GM19395 (cell line): ENCODE measurements around the gene TLNRD1.
A peak's percentile ranks its signal among the peaks of the same experiment; 100 is the strongest.

ENCODE experiments used
- ATAC-seq: cut with Tn5 transposase; IDR thresholded peaks from one replicate; pipeline ENCODE4 v1.9.1; 2021; ENCODE audit warnings: mild to moderate bottlenecking, moderate library complexity; ENCODE audit not compliant: unreplicated experiment

TLNRD1 gene

GRCh38 chr15:80976851-80977250 is 23.9 kb upstream of the TLNRD1 start:
- ATAC-seq: no peak

GRCh38 chr15:80977627-80978036 is 23.1 kb upstream of the TLNRD1 start:
- no peak for ATAC-seq

- ATAC-seq: no peak
Observed at GRCh38 chr15:80978685-80979329, 21.9 kb upstream of the TLNRD1 start.

- ATAC-seq: no peak
Observed at GRCh38 chr15:80979538-80980200, 21.1 kb upstream of the TLNRD1 start.

GRCh38 chr15:80982205-80982604 is 18.5 kb upstream of the TLNRD1 start:
- no peak for ATAC-seq

- no peak for ATAC-seq
Observed at GRCh38 chr15:80982839-80983238, 17.9 kb upstream of the TLNRD1 start.

- ATAC-seq: no peak
Observed at GRCh38 chr15:80984856-80985255, 15.9 kb upstream of the TLNRD1 start.

GRCh38 chr15:80985981-80986380 is 14.7 kb upstream of the TLNRD1 start:
- no peak for ATAC-seq

GRCh38 chr15:80986487-80986886 is 14.2 kb upstream of the TLNRD1 start:
- no peak for ATAC-seq

GRCh38 chr15:80988148-80988796 is 12.5 kb upstream of the TLNRD1 start:
- no peak for ATAC-seq

GRCh38 chr15:80989081-80989517 is 11.6 kb upstream of the TLNRD1 start:
- ATAC-seq: no peak

GRCh38 chr15:80989518-80990478 is 10.9 kb upstream of the TLNRD1 start, which contains the start of gene MESD:
Gene MESD (minus strand): TSS chr15:80989819. CDS start chr15:80989791, 28 bp downstream.
- peak; percentile 94 for ATAC-seq

GRCh38 chr15:80990955-80991354 is 9.8 kb upstream of the TLNRD1 start:
- no peak for ATAC-seq

GRCh38 chr15:80991421-80991820 is 9.3 kb upstream of the TLNRD1 start:
- no peak for ATAC-seq

- no peak for ATAC-seq
Observed at GRCh38 chr15:80992006-80992405, 8.7 kb upstream of the TLNRD1 start.

- no peak for ATAC-seq
Observed at GRCh38 chr15:80992441-80992840, 8.3 kb upstream of the TLNRD1 start.

- ATAC-seq: no peak
Observed at GRCh38 chr15:80996247-80996646, 4.5 kb upstream of the TLNRD1 start.

- no peak for ATAC-seq
Observed at GRCh38 chr15:80997692-80998091, 3.0 kb upstream of the TLNRD1 start.

GRCh38 chr15:80998251-80998650 is 2.5 kb upstream of the TLNRD1 start:
- no peak for ATAC-seq

- no peak for ATAC-seq
Observed at GRCh38 chr15:80999623-81000036, 1.1 kb upstream of the TLNRD1 start.

- no peak for ATAC-seq
Observed at GRCh38 chr15:81000144-81000623, 539 bp upstream of the TLNRD1 start.
